ENCODE results near the gene COL6A3.

DNA sequence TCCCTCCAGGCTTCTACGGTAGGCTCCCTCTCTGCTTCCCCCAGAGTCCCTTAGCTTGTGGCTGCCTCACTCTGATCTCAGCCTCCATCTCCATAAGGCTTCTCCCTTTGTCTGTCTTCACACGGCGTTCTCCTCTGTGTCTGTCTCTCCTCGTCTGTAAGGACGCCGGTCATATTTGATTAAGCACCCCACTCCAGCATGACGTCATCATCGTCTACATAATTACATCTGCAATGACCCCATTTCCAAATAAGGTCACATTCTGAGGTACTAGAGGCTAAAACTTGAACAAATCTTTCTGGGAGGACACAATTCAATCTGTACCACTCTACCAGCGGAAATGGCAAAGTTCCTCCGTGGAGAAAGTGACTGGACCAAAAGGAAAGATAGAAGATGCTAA, 8.3 kb upstream of the COL6A3 start:
- TF ChIP-seq, protein P1, sequence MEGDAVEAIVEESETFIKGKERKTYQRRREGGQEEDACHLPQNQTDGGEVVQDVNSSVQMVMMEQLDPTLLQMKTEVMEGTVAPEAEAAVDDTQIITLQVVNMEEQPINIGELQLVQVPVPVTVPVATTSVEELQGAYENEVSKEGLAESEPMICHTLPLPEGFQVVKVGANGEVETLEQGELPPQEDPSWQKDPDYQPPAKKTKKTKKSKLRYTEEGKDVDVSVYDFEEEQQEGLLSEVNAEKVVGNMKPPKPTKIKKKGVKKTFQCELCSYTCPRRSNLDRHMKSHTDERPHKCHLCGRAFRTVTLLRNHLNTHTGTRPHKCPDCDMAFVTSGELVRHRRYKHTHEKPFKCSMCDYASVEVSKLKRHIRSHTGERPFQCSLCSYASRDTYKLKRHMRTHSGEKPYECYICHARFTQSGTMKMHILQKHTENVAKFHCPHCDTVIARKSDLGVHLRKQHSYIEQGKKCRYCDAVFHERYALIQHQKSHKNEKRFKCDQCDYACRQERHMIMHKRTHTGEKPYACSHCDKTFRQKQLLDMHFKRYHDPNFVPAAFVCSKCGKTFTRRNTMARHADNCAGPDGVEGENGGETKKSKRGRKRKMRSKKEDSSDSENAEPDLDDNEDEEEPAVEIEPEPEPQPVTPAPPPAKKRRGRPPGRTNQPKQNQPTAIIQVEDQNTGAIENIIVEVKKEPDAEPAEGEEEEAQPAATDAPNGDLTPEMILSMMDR (IDR thresholded peaks at IDR 0.05), result no peak
- TF ChIP-seq POLR2A (IDR thresholded peaks at IDR 0.05), result no peak

Data from lower leg skin (tissue), 3 donors.